K562 (cell line): ENCODE measurements around the gene SS18.

Experiments
- CREM ChIP-seq: IDR thresholded peaks from 2 replicates; pipeline ENCODE4 v1.6.1; 2014; ENCODE audit warnings: antibody characterized with exemption, low read depth
- NR1H2 ChIP-seq: sonication (generic); formaldehyde crosslinking; IDR thresholded peaks from 2 replicates; pipeline ENCODE4 v1.4.0; 2020; ENCODE audit warnings: mild to moderate bottlenecking, missing genetic modification reagents
- SAP30 ChIP-seq: fragments of 200-600 bp; sonication (generic); IDR thresholded peaks from 2 replicates; pipeline ENCODE4 v1.6.1; 2012; ENCODE audit warnings: borderline replicate concordance, low read depth, mild to moderate bottlenecking, moderate library complexity, low read length, control low read depth, inconsistent platforms; ENCODE audit not compliant: insufficient read depth, poor library complexity, severe bottlenecking
- THAP7 ChIP-seq: fragments of 250-450 bp; sonication (Bioruptor Pico); IDR thresholded peaks from 2 replicates; pipeline ENCODE4 v1.5.0; 2021
- ZNF449 ChIP-seq: fragments of 250-450 bp; sonication (Bioruptor Pico); IDR thresholded peaks from 2 replicates; pipeline ENCODE4 v1.8.0; 2022; ENCODE audit warnings: moderate library complexity, mild to moderate bottlenecking, inconsistent platforms
- TF ChIP-seq, protein P1 (sequence below), 3 experiments: IDR thresholded peaks in 2 of 3; conservative IDR thresholded peaks in 1 of 3; 2 replicates each; pipeline ENCODE4 v1.5.1; 2011 to 2012; ENCODE audit warnings: low read length in 3 of 3, mild to moderate bottlenecking in 3 of 3, control low read depth in 2 of 3, improper control_type of control experiment in 1 of 3, inconsistent platforms in 1 of 3, low read depth in 1 of 3, mixed read lengths in 1 of 3, moderate library complexity in 1 of 3; ENCODE audit not compliant: insufficient read depth in 2 of 3

DNA sequence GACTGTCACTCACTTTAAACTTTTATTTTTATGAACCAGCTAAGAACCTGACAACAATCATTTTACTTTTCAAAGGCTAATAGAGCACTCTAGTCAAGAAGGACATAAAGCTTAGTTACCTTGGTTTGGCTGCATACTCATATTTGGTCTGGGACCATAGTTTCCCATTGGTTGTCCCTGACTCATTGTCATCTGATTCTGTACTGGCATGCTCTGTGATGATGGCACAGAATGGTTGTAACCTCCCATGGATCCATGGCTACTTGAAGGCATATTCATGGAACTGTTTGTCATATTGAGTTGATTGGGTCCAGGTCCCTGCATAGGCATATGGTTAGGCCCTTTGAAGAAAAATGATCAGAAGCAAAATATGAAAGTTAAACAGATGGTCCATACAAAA, 37.9 kb downstream of the SS18 start:
- TF ChIP-seq SAP30, result no peak
- TF ChIP-seq, protein P1, sequence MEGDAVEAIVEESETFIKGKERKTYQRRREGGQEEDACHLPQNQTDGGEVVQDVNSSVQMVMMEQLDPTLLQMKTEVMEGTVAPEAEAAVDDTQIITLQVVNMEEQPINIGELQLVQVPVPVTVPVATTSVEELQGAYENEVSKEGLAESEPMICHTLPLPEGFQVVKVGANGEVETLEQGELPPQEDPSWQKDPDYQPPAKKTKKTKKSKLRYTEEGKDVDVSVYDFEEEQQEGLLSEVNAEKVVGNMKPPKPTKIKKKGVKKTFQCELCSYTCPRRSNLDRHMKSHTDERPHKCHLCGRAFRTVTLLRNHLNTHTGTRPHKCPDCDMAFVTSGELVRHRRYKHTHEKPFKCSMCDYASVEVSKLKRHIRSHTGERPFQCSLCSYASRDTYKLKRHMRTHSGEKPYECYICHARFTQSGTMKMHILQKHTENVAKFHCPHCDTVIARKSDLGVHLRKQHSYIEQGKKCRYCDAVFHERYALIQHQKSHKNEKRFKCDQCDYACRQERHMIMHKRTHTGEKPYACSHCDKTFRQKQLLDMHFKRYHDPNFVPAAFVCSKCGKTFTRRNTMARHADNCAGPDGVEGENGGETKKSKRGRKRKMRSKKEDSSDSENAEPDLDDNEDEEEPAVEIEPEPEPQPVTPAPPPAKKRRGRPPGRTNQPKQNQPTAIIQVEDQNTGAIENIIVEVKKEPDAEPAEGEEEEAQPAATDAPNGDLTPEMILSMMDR (IDR thresholded peaks at IDR 0.05 in 2 of 3, conservative IDR thresholded peaks at IDR 0.05 in 1 of 3; ENCODE audit: insufficient read depth in 2 of 3, low read depth in 1 of 3, low read length in 3 of 3), result no peak
- no peak for TF ChIP-seq ZNF449 (CRISPR knock-in tag)
- TF ChIP-seq CREM, result no peak
- TF ChIP-seq NR1H2 (CRISPR knock-in tag), result no peak
- TF ChIP-seq THAP7, result no peak
